ENCODE results near the gene KLHDC2.

The KLHDC2 gene

DNA sequence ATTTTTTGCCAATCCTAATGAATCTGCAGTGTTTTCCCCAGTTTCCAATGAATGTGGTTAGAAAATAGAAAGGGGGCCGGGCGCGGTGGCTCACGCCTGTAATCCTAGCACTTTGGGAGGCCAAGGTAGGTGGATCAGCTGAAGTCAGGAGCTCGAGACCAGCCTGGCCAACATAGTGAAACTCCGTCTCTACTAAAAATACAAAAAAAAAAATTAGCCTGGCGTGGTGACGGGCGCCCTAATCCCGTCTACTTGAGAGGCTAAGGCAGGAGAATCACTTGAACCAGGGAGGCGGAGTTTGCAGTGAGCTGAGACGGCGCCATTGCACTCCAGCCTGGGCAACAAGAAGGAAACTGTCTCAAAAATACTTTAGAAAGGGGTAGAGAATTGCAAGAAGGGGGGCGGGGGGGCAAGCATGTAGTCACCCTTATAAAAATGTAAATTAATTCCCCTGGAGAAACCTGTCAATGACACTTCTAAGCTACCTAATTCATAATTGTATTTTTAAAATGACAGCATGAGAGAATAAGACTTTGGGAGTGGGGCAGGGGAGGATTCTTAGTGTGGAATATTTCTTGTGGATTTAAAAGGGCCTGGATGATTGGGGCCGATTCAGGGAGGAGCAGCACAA, 1.7 kb downstream of the KLHDC2 start:
- TF ChIP-seq GATA2 (IDR thresholded peaks at IDR 0.05; ENCODE audit: low read depth, low read length), result no peak
- TF ChIP-seq GATA3 (IDR thresholded peaks at IDR 0.05; ENCODE audit: low read depth, low read length), result no peak

- TF ChIP-seq GATA2 (IDR thresholded peaks at IDR 0.05; ENCODE audit: low read depth, low read length), result no peak
- no peak for TF ChIP-seq GATA3 (IDR thresholded peaks at IDR 0.05; ENCODE audit: low read depth, low read length)
Measured at GRCh38 chr14:49770212-49770817, 2.4 kb downstream of the KLHDC2 start.

- no peak for TF ChIP-seq GATA3 (IDR thresholded peaks at IDR 0.05; ENCODE audit: low read depth, low read length)
- no peak for TF ChIP-seq GATA2 (IDR thresholded peaks at IDR 0.05; ENCODE audit: low read depth, low read length)
Measured at GRCh38 chr14:49774106-49774505, 6.2 kb downstream of the KLHDC2 start.

DNA sequence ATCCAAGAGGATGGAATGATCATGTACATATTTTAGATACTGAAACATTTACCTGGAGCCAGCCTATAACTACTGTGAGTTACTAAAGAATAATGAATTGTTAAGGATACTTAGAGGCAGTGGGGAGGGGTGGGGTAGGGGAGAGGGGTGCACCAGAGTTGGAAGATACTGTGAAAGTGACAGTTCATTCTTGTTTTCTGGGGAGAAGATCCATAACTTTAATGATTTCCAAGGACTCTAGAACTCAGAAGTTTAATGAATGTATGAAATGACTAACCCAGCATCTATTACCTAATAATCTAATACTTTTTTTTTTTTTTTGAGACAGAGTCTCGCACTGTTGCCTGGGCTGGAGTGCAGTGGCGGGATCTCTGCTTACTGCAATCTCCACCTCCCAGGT, 10.5 kb downstream of the KLHDC2 start:
- TF ChIP-seq GATA2 (IDR thresholded peaks at IDR 0.05; ENCODE audit: low read depth, low read length), result no peak
- no peak for TF ChIP-seq GATA3 (IDR thresholded peaks at IDR 0.05; ENCODE audit: low read depth, low read length)

DNA sequence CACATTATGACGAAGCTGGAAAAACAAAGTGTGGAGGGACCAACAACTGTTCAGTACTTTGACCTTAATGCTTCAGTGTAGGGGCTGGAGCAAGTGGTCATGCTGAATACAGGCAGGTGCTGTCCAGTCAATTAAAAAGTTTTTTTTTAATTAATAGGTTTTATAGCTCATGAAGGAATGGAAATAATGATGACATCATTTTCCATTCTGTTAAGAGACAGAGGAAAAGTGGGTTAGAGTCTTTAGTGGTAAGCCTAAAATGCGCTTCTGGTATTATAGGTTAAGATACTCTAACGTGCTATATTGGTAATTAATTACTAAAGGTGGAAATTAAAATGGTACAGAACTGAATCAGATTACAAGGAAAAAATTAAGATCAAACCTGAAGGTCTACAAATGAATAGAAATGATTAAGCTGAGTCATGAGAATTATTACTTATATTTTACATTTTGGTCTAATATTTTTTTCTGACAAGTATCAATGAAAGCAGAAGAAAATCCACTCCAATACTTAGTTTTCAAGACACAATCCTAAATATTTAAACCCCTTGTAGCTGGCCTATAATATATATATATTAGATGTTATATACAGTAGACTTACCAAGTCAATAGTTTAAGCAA, 15.6 kb downstream of the KLHDC2 start:
- TF ChIP-seq GATA2 (IDR thresholded peaks at IDR 0.05; ENCODE audit: low read depth, low read length) (no peak), GATA3 (IDR thresholded peaks at IDR 0.05; ENCODE audit: low read depth, low read length) (no peak)

DNA sequence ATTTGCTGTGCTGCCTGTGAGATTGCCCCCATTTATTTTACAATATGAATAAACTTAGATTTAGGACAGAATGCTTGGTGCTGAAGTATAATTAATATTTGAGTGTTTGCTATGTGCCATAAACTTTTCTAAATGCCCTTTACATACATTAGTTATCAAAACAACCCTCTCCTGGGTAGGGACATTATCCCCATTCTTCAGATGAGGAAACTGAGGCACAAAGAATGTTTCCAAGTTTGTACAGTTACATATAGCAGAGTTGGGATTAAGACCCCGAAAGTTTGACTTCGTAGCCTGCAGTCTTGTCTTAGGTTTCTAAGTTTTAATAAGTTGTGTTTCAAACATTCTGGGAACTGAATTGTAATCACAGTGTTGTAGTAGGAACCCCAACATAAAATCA, 18.4 kb downstream of the KLHDC2 start:
- TF ChIP-seq GATA2 (IDR thresholded peaks at IDR 0.05; ENCODE audit: low read depth, low read length) (no peak), GATA3 (IDR thresholded peaks at IDR 0.05; ENCODE audit: low read depth, low read length) (no peak)

GRCh38 chr14:49792618-49793017, 24.7 kb downstream of the KLHDC2 start:
- TF ChIP-seq GATA3 (IDR thresholded peaks at IDR 0.05; ENCODE audit: low read depth, low read length) (no peak), GATA2 (IDR thresholded peaks at IDR 0.05; ENCODE audit: low read depth, low read length) (no peak)

GRCh38 chr14:49796025-49796424, 28.1 kb downstream of the KLHDC2 start:
- TF ChIP-seq GATA2 (IDR thresholded peaks at IDR 0.05; ENCODE audit: low read depth, low read length) (no peak), GATA3 (IDR thresholded peaks at IDR 0.05; ENCODE audit: low read depth, low read length) (no peak)

DNA sequence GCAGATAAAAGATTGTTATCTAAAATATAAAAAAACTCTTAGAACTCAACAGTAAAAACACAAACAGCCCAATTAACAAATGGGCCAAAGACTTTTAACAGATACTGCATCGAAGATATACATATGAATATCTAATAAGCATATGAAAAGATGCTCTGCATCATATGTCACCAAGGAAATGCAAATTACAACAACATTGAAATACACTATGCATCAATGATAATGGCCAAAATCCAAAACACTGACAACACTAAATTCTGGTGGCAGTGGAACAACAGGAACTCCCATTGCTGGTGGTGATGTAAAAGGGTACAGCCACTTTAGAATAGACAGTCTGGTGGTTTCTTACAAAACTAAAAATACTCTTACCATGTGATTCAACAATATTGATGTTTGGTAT, 40.8 kb downstream of the KLHDC2 start:
- TF ChIP-seq GATA2 (IDR thresholded peaks at IDR 0.05; ENCODE audit: low read depth, low read length) (no peak), GATA3 (IDR thresholded peaks at IDR 0.05; ENCODE audit: low read depth, low read length) (no peak)

GRCh38 chr14:49816844-49817243, 48.9 kb downstream of the KLHDC2 start:
- no peak for TF ChIP-seq GATA3 (IDR thresholded peaks at IDR 0.05; ENCODE audit: low read depth, low read length)
- TF ChIP-seq GATA2 (IDR thresholded peaks at IDR 0.05; ENCODE audit: low read depth, low read length), result no peak

GRCh38 chr14:49820176-49820575, 52.2 kb downstream of the KLHDC2 start:
- TF ChIP-seq GATA3 (IDR thresholded peaks at IDR 0.05; ENCODE audit: low read depth, low read length), result no peak
- no peak for TF ChIP-seq GATA2 (IDR thresholded peaks at IDR 0.05; ENCODE audit: low read depth, low read length)

DNA sequence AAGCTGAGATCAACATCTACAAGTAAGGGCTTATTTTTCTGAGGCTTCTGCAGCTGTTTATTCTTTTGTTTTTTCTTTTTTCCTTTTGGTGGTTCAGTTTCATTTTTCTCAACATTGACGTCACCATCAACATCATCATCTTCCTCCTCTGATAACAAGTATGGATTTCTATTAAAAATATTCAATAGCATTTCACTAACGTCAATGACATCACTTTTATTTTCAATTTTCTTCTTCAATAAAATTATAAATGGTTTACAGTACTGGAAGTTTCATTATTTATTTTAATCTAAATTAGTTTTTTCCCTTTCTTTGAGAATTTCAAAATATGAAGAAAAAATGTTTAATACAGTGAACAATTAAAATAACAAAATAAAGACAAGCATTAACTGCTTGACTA, 60.7 kb downstream of the KLHDC2 start:
- TF ChIP-seq GATA2 (IDR thresholded peaks at IDR 0.05; ENCODE audit: low read depth, low read length) (no peak), GATA3 (IDR thresholded peaks at IDR 0.05; ENCODE audit: low read depth, low read length) (no peak)
